Stimulated activated naive CD8-positive, alpha-beta T cell treated with anti-CD3 and anti-CD28 coated beads, Interleukin-15, amount 100 ng/mL, for 72 hours (primary cell): ENCODE measurements around the gene RPAP3.

Experiments used
- ATAC-seq: fragments of 150-1000 bp; cut with Tn5 transposase; 2 replicates; pipeline ENCODE4 v1.10.0; 2021; ENCODE audit warnings: mild to moderate bottlenecking, moderate library complexity
- DNase-seq, 2 donors: peaks; one replicate each; pipeline ENCODE4 v3.0.0; 2021 to 2022
- H3K27ac Mint-ChIP-seq, 2 donors: one replicate each; pipeline ENCODE4 v1.8.0; 2022; ENCODE audit warnings: mild to moderate bottlenecking in 2 of 2, mixed read lengths in 2 of 2, moderate library complexity in 2 of 2
- H3K27me3 Mint-ChIP-seq: one replicate; pipeline ENCODE4 v1.8.0; 2022; ENCODE audit warnings: mixed read lengths
- H3K4me1 Mint-ChIP-seq: one replicate; pipeline ENCODE4 v1.8.0; 2022; ENCODE audit warnings: mild to moderate bottlenecking, mixed read lengths
- H3K4me3 Mint-ChIP-seq, 2 donors: one replicate each; pipeline ENCODE4 v1.8.0; 2022; ENCODE audit warnings: mild to moderate bottlenecking in 2 of 2, mixed read lengths in 2 of 2, moderate library complexity in 1 of 2
- H3K9me3 Mint-ChIP-seq, 2 donors: one replicate each; pipeline ENCODE4 v1.8.0; 2022; ENCODE audit warnings: mixed read lengths in 2 of 2

Gene RPAP3

GRCh38 chr12:47717046-47717442 is 11.2 kb upstream of the RPAP3 start:
- Mint-ChIP-seq H3K4me1 (peaks cover 50% of the 10 kb centered on the region), H3K4me3 (no peak overlapping the region), H3K9me3 (no peaks in the 10 kb centered on the region), H3K27me3 (no peaks in the 10 kb centered on the region), H3K27ac (peak overlapping the region in 1 of 2 donors; percentile 42)
- DNase-seq (no peak), ATAC-seq (no peak)

GRCh38 chr12:47715877-47716548 is 10.2 kb upstream of the RPAP3 start:
- peaks cover 39% of the 10 kb centered on the region for H3K4me1 Mint-ChIP-seq
- H3K9me3 Mint-ChIP-seq, result no peaks in the 10 kb centered on the region
- no peak for ATAC-seq
- DNase-seq, result no peak
- H3K27ac Mint-ChIP-seq, result peak overlapping the region in 1 of 2 donors; percentile 27
- no peaks in the 10 kb centered on the region for H3K27me3 Mint-ChIP-seq
- H3K4me3 Mint-ChIP-seq, result no peak overlapping the region

- H3K4me1 Mint-ChIP-seq, result peaks cover 35% of the 10 kb centered on the region
- H3K27ac Mint-ChIP-seq, result peak overlapping the region in 1 of 2 donors; percentile 79
- no peaks in the 10 kb centered on the region for H3K9me3 Mint-ChIP-seq
- DNase-seq, result peak; percentile 65 to 72
- ATAC-seq, result peak; percentile 84
- no peaks in the 10 kb centered on the region for H3K27me3 Mint-ChIP-seq
- no peak overlapping the region for H3K4me3 Mint-ChIP-seq
Measured at GRCh38 chr12:47715393-47715876, 9.6 kb upstream of the RPAP3 start.

GRCh38 chr12:47714826-47715386 is 9.1 kb upstream of the RPAP3 start:
- Mint-ChIP-seq H3K9me3 (no peaks in the 10 kb centered on the region), H3K4me1 (peaks cover 36% of the 10 kb centered on the region), H3K4me3 (no peak overlapping the region), H3K27me3 (no peaks in the 10 kb centered on the region), H3K27ac (no peak overlapping the region)
- no peak for ATAC-seq
- DNase-seq, result no peak

- Mint-ChIP-seq H3K27ac (no peak overlapping the region), H3K4me1 (peaks cover 50% of the 10 kb centered on the region), H3K4me3 (no peak overlapping the region), H3K9me3 (no peaks in the 10 kb centered on the region), H3K27me3 (no peaks in the 10 kb centered on the region)
- ATAC-seq, result no peak
- no peak for DNase-seq
Measured at GRCh38 chr12:47712171-47712570, 6.3 kb upstream of the RPAP3 start.

- Mint-ChIP-seq H3K4me3 (no peak overlapping the region), H3K9me3 (no peaks in the 10 kb centered on the region), H3K27ac (peak overlapping the region in 1 of 2 donors; percentile 37), H3K27me3 (no peaks in the 10 kb centered on the region), H3K4me1 (peaks cover 43% of the 10 kb centered on the region)
- ATAC-seq (no peak), DNase-seq (no peak)
Measured at GRCh38 chr12:47711448-47711847, 5.6 kb upstream of the RPAP3 start.

GRCh38 chr12:47710278-47710677 is 4.4 kb upstream of the RPAP3 start:
- no peak overlapping the region for H3K4me3 Mint-ChIP-seq
- ATAC-seq (no peak), DNase-seq (no peak)
- no peaks in the 10 kb centered on the region for H3K27me3 Mint-ChIP-seq
- peaks cover 31% of the 10 kb centered on the region for H3K4me1 Mint-ChIP-seq
- H3K9me3 Mint-ChIP-seq, result no peaks in the 10 kb centered on the region
- no peak overlapping the region for H3K27ac Mint-ChIP-seq

- H3K4me1 Mint-ChIP-seq, result peaks cover 33% of the 10 kb centered on the region
- no peak for DNase-seq
- no peaks in the 10 kb centered on the region for H3K9me3 Mint-ChIP-seq
- H3K27ac Mint-ChIP-seq, result no peak overlapping the region
- no peak for ATAC-seq
- H3K4me3 Mint-ChIP-seq, result no peak overlapping the region
- no peaks in the 10 kb centered on the region for H3K27me3 Mint-ChIP-seq
Measured at GRCh38 chr12:47709671-47710070, 3.8 kb upstream of the RPAP3 start.

GRCh38 chr12:47709237-47709636 is 3.4 kb upstream of the RPAP3 start:
- H3K27ac Mint-ChIP-seq, result no peak overlapping the region
- peaks cover 35% of the 10 kb centered on the region for H3K4me1 Mint-ChIP-seq
- no peaks in the 10 kb centered on the region for H3K27me3 Mint-ChIP-seq
- no peak overlapping the region for H3K4me3 Mint-ChIP-seq
- DNase-seq, result no peak
- ATAC-seq, result no peak
- H3K9me3 Mint-ChIP-seq, result no peaks in the 10 kb centered on the region

- Mint-ChIP-seq H3K9me3 (no peaks in the 10 kb centered on the region), H3K4me1 (peaks cover 46% of the 10 kb centered on the region), H3K27ac (peak overlapping the region in 1 of 2 donors; percentile 29), H3K27me3 (no peaks in the 10 kb centered on the region), H3K4me3 (peak overlapping the region; percentile 50 to 69)
- ATAC-seq (no peak), DNase-seq (no peak)
Measured at GRCh38 chr12:47707905-47708543, 2.2 kb upstream of the RPAP3 start.

- H3K27ac Mint-ChIP-seq, result no peak overlapping the region
- H3K4me3 Mint-ChIP-seq, result peak overlapping the region; percentile 50 to 69
- peaks cover 46% of the 10 kb centered on the region for H3K4me1 Mint-ChIP-seq
- no peaks in the 10 kb centered on the region for H3K9me3 Mint-ChIP-seq
- H3K27me3 Mint-ChIP-seq, result no peaks in the 10 kb centered on the region
- no peak for ATAC-seq
- DNase-seq, result no peak
Measured at GRCh38 chr12:47707355-47707754, 1.5 kb upstream of the RPAP3 start.

GRCh38 chr12:47705229-47705565 is 633 bp downstream of the RPAP3 start:
- no peaks in the 10 kb centered on the region for H3K9me3 Mint-ChIP-seq
- DNase-seq, result no peak
- peak overlapping the region in 1 of 2 donors; percentile 4 for H3K27ac Mint-ChIP-seq
- no peak for ATAC-seq
- H3K27me3 Mint-ChIP-seq, result no peaks in the 10 kb centered on the region
- H3K4me1 Mint-ChIP-seq, result peaks cover 46% of the 10 kb centered on the region
- H3K4me3 Mint-ChIP-seq, result peak overlapping the region; percentile 98

GRCh38 chr12:47704719-47705118 is 1.1 kb downstream of the RPAP3 start:
- Mint-ChIP-seq H3K9me3 (no peaks in the 10 kb centered on the region), H3K4me3 (peak overlapping the region; percentile 98), H3K27me3 (no peaks in the 10 kb centered on the region), H3K27ac (peak overlapping the region; percentile 4 to 29), H3K4me1 (peaks cover 43% of the 10 kb centered on the region)
- DNase-seq (no peak), ATAC-seq (no peak)

- DNase-seq, result no peak
- no peak overlapping the region for H3K4me3 Mint-ChIP-seq
- no peaks in the 10 kb centered on the region for H3K9me3 Mint-ChIP-seq
- no peak overlapping the region for H3K27ac Mint-ChIP-seq
- no peak for ATAC-seq
- peaks cover 19% of the 10 kb centered on the region for H3K4me1 Mint-ChIP-seq
- H3K27me3 Mint-ChIP-seq, result no peaks in the 10 kb centered on the region
Measured at GRCh38 chr12:47700263-47700662, 5.6 kb downstream of the RPAP3 start.

GRCh38 chr12:47698631-47699030 is 7.2 kb downstream of the RPAP3 start:
- DNase-seq, result no peak
- no peak for ATAC-seq
- H3K9me3 Mint-ChIP-seq, result no peaks in the 10 kb centered on the region
- no peak overlapping the region for H3K4me3 Mint-ChIP-seq
- H3K27me3 Mint-ChIP-seq, result no peaks in the 10 kb centered on the region
- H3K4me1 Mint-ChIP-seq, result peaks cover 5% of the 10 kb centered on the region
- H3K27ac Mint-ChIP-seq, result peak overlapping the region in 1 of 2 donors; percentile 61

GRCh38 chr12:47698055-47698454 is 7.8 kb downstream of the RPAP3 start:
- H3K27ac Mint-ChIP-seq, result no peak overlapping the region

More at GRCh38 chr12:47698055-47698454, 7.8 kb downstream of the RPAP3 start:
- no peak for DNase-seq
- no peaks in the 10 kb centered on the region for H3K27me3 Mint-ChIP-seq
- H3K9me3 Mint-ChIP-seq, result no peaks in the 10 kb centered on the region
- H3K4me1 Mint-ChIP-seq, result no peaks in the 10 kb centered on the region
- no peak overlapping the region for H3K4me3 Mint-ChIP-seq
- ATAC-seq, result no peak
